WTC11 (cell line): ENCODE measurements around the gene GRM4. TPM values are rescaled to one million over a fixed set of nuclear protein-coding genes. Genes with fewer than 3 reads are reported as not detected.

Source experiments
- ATAC-seq: fragments of 200-7000 bp; cut with Tn5 transposase; 2 replicates; pipeline ENCODE4 v1.10.0; 2021; ENCODE audit warnings: mild to moderate bottlenecking, moderate library complexity
- CTCF ChIA-PET: fragments of 300-600 bp; sonication (Branson Sonifier 250); formaldehyde crosslinking; loops from one replicate; lab custom pipeline; 2021; ENCODE audit warnings: antibody characterized with exemption; lab: Charles Lee
- POLR2A ChIA-PET: fragments of 350-600 bp; sonication (Branson Sonifier 250); formaldehyde crosslinking; loops from one replicate; lab custom pipeline; 2021; ENCODE audit warnings: antibody characterized with exemption; lab: Charles Lee
- DNase-seq: peaks from one replicate; pipeline ENCODE4 v3.0.0; 2021; ENCODE audit warnings: low spot score
- H3K27ac Mint-ChIP-seq: 2 replicates; pipeline ENCODE4 v1.8.0; 2021; ENCODE audit warnings: mixed read lengths
- H3K27me3 Mint-ChIP-seq: 2 replicates; pipeline ENCODE4 v1.8.0; 2021; ENCODE audit warnings: low read depth, mild to moderate bottlenecking, moderate library complexity, mixed read lengths
- H3K36me3 Mint-ChIP-seq: 2 replicates; pipeline ENCODE4 v1.8.0; 2021; ENCODE audit warnings: mixed read lengths
- H3K4me1 Mint-ChIP-seq: 2 replicates; pipeline ENCODE4 v1.8.0; 2022; ENCODE audit warnings: mixed read lengths
- H3K4me3 Mint-ChIP-seq: 2 replicates; pipeline ENCODE4 v1.8.0; 2021; ENCODE audit warnings: mild to moderate bottlenecking, moderate library complexity, mixed read lengths
- H3K9me3 Mint-ChIP-seq: 2 replicates; pipeline ENCODE4 v1.8.0; 2021; ENCODE audit warnings: mixed read lengths
- CDX4 ChIP-seq: fragments of 250-450 bp; sonication (Bioruptor Pico); IDR thresholded peaks from 2 replicates; pipeline ENCODE4 v1.9.0; 2021; ENCODE audit warnings: moderate library complexity, mild to moderate bottlenecking, inconsistent platforms, borderline replicate concordance
- CTCF ChIP-seq: fragments of 200-600 bp; IDR thresholded peaks from 2 replicates; pipeline ENCODE4 v1.8.0; 2022; ENCODE audit warnings: antibody characterized with exemption
- ESRRA ChIP-seq: sonication (generic); formaldehyde crosslinking; IDR thresholded peaks from 2 replicates; pipeline ENCODE4 v1.8.1; 2022; ENCODE audit warnings: mild to moderate bottlenecking, missing genetic modification reagents, borderline replicate concordance
- FOXJ3 ChIP-seq: sonication (generic); formaldehyde crosslinking; IDR thresholded peaks from 2 replicates; pipeline ENCODE4 v1.9.0; 2021; ENCODE audit warnings: missing genetic modification reagents, mild to moderate bottlenecking, borderline replicate concordance
- MXD4 ChIP-seq: fragments of 250-450 bp; sonication (Bioruptor Pico); IDR thresholded peaks from 2 replicates; pipeline ENCODE4 v1.8.0; 2021; ENCODE audit warnings: mild to moderate bottlenecking, moderate library complexity, borderline replicate concordance
- MYBL2 ChIP-seq: sonication (generic); formaldehyde crosslinking; IDR thresholded peaks from 2 replicates; pipeline ENCODE4 v1.8.1; 2023; ENCODE audit warnings: mild to moderate bottlenecking, moderate library complexity, missing genetic modification reagents
- NFE2L1 ChIP-seq: sonication (generic); formaldehyde crosslinking; IDR thresholded peaks from 2 replicates; pipeline ENCODE4 v1.8.1; 2023; ENCODE audit warnings: missing genetic modification reagents
- RORB ChIP-seq: fragments of 250-450 bp; sonication (Bioruptor Pico); IDR thresholded peaks from 2 replicates; pipeline ENCODE4 v1.9.0; 2021; ENCODE audit warnings: mild to moderate bottlenecking
- TEAD1 ChIP-seq: sonication (generic); formaldehyde crosslinking; IDR thresholded peaks from 2 replicates; pipeline ENCODE4 v1.8.0; 2022; ENCODE audit warnings: mild to moderate bottlenecking, missing genetic modification reagents
- ZNF121 ChIP-seq: sonication (generic); formaldehyde crosslinking; IDR thresholded peaks from 2 replicates; pipeline ENCODE4 v1.8.0; 2023; ENCODE audit warnings: missing genetic modification reagents
- ZNF138 ChIP-seq: sonication (generic); formaldehyde crosslinking; conservative IDR thresholded peaks from 2 replicates; pipeline ENCODE4 v1.8.1; 2022; ENCODE audit warnings: mild to moderate bottlenecking, moderate library complexity, missing genetic modification reagents
- ZNF263 ChIP-seq: sonication (generic); formaldehyde crosslinking; IDR thresholded peaks from 2 replicates; pipeline ENCODE4 v1.8.1; 2022; ENCODE audit warnings: low read depth, mild to moderate bottlenecking, moderate library complexity, missing genetic modification reagents
- ZNF532 ChIP-seq: fragments of 250-450 bp; sonication (Bioruptor Pico); IDR thresholded peaks from 2 replicates; pipeline ENCODE4 v1.9.0; 2021; ENCODE audit warnings: mild to moderate bottlenecking, borderline replicate concordance
- total RNA-seq: library from RNA; stranded (reverse); gene quantifications from 3 replicates; pipeline ENCODE4 v1.2.3, GENCODE V29; 2021

The GRM4 gene
- total RNA-seq, 1 experiment from 2014 or later: 34.5 TPM

GRCh38 chr6:34030831-34031624 lies 114.9 kb downstream of the GRM4 start:
- H3K4me1 Mint-ChIP-seq: no peaks in the 10 kb centered on the region
- ChIA-PET CTCF (interaction anchor here (1.0 to 1.6 kb wide), 3 partner anchors 24 to 73 kb away, joined by 3 to 7 read pairs (median 4); no protein-coding TSS in a partner anchor), POLR2A (interaction anchor here (0.6 to 0.7 kb wide), 2 partner anchors 80 to 122 kb away, joined by 3 read pairs; no protein-coding TSS in a partner anchor)
- peaks cover 4% of the 10 kb centered on the region; the same call in 1 of the 2 replicates for H3K36me3 Mint-ChIP-seq
- H3K27ac Mint-ChIP-seq: no peak overlapping the region
- TF ChIP-seq NFE2L1 (CRISPR knock-in tag) (no peak), ZNF121 (CRISPR knock-in tag) (no peak), ZNF532 (no peak), ZNF263 (CRISPR knock-in tag) (no peak), FOXJ3 (CRISPR knock-in tag) (no peak), CDX4 (CRISPR knock-in tag) (no peak), RORB (no peak), ESRRA (no peak), TEAD1 (no peak)
- ATAC-seq: no peak
- H3K4me3 Mint-ChIP-seq: no peak overlapping the region
- no peak for DNase-seq
- H3K9me3 Mint-ChIP-seq: no peaks in the 10 kb centered on the region
- no peaks in the 10 kb centered on the region for H3K27me3 Mint-ChIP-seq

- ChIA-PET CTCF (interaction anchor here (1.0 to 4.1 kb wide), 3 partner anchors 36 to 123 kb away, joined by 4 to 70 read pairs (median 68); no protein-coding TSS in a partner anchor), POLR2A (no interaction called here)
- Mint-ChIP-seq H3K27me3 (no peaks in the 10 kb centered on the region), H3K4me1 (no peaks in the 10 kb centered on the region), H3K27ac (no peak overlapping the region), H3K4me3 (no peak overlapping the region), H3K9me3 (no peaks in the 10 kb centered on the region), H3K36me3 (peaks cover 4% of the 10 kb centered on the region; the same call in 1 of the 2 replicates)
- no peak for DNase-seq
- ATAC-seq: no peak
- TF ChIP-seq MXD4 (CRISPR knock-in tag) (no peak), MYBL2 (CRISPR knock-in tag) (no peak), CTCF (no peak), ZNF138 (CRISPR knock-in tag) (no peak), ESRRA (no peak)
These were observed 116.2 kb downstream of the GRM4 start for GRCh38 chr6:34029489-34030280.
